NB4 (cell line): ENCODE data around the gene MESP1.

Experiments
- CTCF ChIP-seq: IDR thresholded peaks from one replicate; pipeline ENCODE4 v1.5.1; 2012; ENCODE audit warnings: low read depth, low read length
- MAX ChIP-seq: IDR thresholded peaks from 2 replicates; pipeline ENCODE4 v1.6.1; 2011; ENCODE audit warnings: low read depth, low read length
- MYC ChIP-seq: IDR thresholded peaks from 2 replicates; pipeline ENCODE4 v1.6.1; 2011; ENCODE audit warnings: low read depth, low read length
- POLR2A ChIP-seq: IDR thresholded peaks from 2 replicates; pipeline ENCODE4 v1.6.1; 2011; ENCODE audit warnings: mild to moderate bottlenecking; ENCODE audit not compliant: insufficient read length; ENCODE audit errors: extremely low read depth

DNA sequence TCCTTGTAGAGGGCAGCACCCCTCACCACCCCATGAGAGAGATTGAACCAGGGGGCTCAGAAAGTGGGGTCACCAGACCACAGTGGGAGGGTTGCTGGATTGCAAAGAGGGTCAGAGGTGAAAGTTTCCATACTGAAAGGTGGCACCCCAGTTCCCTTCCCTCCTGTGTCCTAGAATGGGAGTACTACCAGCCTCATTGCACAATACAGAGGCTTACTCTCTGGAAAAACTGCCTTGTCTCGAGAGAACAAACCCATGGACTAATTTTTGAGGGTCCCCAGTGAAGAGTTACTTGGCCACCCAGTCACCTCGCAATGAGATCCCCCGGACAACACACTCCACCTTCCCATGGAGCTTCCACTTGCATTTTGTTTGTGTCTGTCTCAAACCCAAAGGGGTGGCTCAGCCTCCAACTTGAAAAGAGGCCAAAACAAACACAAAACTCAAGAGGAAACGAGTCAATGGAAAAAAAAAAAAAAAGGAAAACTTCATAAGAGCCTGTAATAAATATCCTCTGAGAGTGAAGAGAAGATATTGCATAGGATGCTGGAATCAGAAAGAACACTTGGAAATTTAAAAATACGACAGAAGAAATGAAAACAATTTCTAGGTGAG is 43.7 kb upstream of the MESP1 start:
- TF ChIP-seq CTCF, result no peak
- TF ChIP-seq POLR2A, result no peak
- no peak for TF ChIP-seq MAX
- no peak for TF ChIP-seq MYC
